SK-N-SH (cell line): Measurements from ENCODE around the gene MGST2.

ENCODE experiments used
- EP300 ChIP-seq, 2 experiments: IDR thresholded peaks; 2 replicates each; pipeline versions ENCODE4 v1.4.0 to v1.6.1; 2012; ENCODE audit warnings: borderline replicate concordance in 1 of 2, low read depth in 1 of 2, low read length in 1 of 2
- EZH2phosphoT487 ChIP-seq: fragments of 200-600 bp; sonication (generic); IDR thresholded peaks from 2 replicates; pipeline ENCODE4 v1.6.1; 2017; ENCODE audit warnings: low read depth, mixed run types, mild to moderate bottlenecking, antibody characterized with exemption, moderate library complexity, borderline replicate concordance
- FOXM1 ChIP-seq: IDR thresholded peaks from 2 replicates; pipeline ENCODE4 v1.4.0; 2012; ENCODE audit warnings: low read depth, mild to moderate bottlenecking
- MAX ChIP-seq: IDR thresholded peaks from 2 replicates; pipeline ENCODE4 v1.4.0; 2012; ENCODE audit warnings: low read depth
- MXI1 ChIP-seq: IDR thresholded peaks from 2 replicates; pipeline ENCODE4 v1.6.1; 2012; ENCODE audit warnings: mild to moderate bottlenecking, low read depth, low read length, improper control_type of control experiment
- NRF1 ChIP-seq: IDR thresholded peaks from 2 replicates; pipeline ENCODE4 v1.6.1; 2012; ENCODE audit warnings: low read depth, mild to moderate bottlenecking, low read length
- PBX3 ChIP-seq: IDR thresholded peaks from 2 replicates; pipeline ENCODE4; 2012
- REST ChIP-seq: IDR thresholded peaks from 2 replicates; pipeline ENCODE4 v1.6.1; 2012; ENCODE audit warnings: mild to moderate bottlenecking, low read depth, low read length, moderate library complexity
- SIN3A ChIP-seq: IDR thresholded peaks from 2 replicates; pipeline ENCODE4 v1.6.1; 2012; ENCODE audit warnings: low read depth, mild to moderate bottlenecking, low read length, moderate library complexity, borderline replicate concordance
- SMC3 ChIP-seq: IDR thresholded peaks from 2 replicates; pipeline ENCODE4 v1.6.1; 2012; ENCODE audit warnings: low read depth, low read length, improper control_type of control experiment
- ZBTB33 ChIP-seq: IDR thresholded peaks from 2 replicates; pipeline ENCODE4 v1.4.0; 2012; ENCODE audit warnings: low read depth, borderline replicate concordance
- TF ChIP-seq, protein P1 (sequence below): fragments of 200-600 bp; sonication (generic); IDR thresholded peaks from 2 replicates; pipeline ENCODE4 v1.6.1; 2017; ENCODE audit warnings: antibody characterized with exemption, mild to moderate bottlenecking, moderate library complexity
- TF ChIP-seq, protein P2 (sequence below): IDR thresholded peaks from 2 replicates; pipeline ENCODE4 v1.4.0; 2012; ENCODE audit warnings: low read depth, borderline replicate concordance

DNA sequence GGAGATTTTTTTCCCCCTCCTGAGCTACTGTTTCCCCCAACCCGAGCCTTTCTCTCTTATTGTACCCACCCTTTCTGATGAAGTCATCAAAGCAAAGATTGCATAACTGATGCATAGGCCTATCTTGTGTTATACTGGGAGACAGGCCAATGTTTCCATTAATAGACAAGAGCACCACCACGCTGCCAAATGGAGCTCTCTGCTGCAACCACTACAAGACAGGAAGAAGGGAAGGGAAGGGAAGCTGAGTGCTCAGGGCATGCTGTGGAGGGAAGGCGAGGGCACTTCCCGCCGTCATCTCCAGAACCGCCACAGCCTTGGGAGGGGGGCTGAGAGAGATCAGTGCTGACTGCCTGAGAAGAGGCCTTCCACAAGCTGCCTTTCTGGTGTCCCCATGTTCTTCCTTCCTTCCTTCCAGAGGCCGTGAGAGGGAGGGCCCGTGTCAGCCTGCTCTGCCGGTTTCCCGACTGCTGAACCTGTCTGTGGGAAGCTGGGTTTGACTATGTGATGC lies 75.0 kb downstream of the MGST2 start:
- TF ChIP-seq, protein P1, sequence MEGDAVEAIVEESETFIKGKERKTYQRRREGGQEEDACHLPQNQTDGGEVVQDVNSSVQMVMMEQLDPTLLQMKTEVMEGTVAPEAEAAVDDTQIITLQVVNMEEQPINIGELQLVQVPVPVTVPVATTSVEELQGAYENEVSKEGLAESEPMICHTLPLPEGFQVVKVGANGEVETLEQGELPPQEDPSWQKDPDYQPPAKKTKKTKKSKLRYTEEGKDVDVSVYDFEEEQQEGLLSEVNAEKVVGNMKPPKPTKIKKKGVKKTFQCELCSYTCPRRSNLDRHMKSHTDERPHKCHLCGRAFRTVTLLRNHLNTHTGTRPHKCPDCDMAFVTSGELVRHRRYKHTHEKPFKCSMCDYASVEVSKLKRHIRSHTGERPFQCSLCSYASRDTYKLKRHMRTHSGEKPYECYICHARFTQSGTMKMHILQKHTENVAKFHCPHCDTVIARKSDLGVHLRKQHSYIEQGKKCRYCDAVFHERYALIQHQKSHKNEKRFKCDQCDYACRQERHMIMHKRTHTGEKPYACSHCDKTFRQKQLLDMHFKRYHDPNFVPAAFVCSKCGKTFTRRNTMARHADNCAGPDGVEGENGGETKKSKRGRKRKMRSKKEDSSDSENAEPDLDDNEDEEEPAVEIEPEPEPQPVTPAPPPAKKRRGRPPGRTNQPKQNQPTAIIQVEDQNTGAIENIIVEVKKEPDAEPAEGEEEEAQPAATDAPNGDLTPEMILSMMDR, result peak; percentile 41
- TF ChIP-seq SIN3A, result no peak
- TF ChIP-seq EP300 (IDR thresholded peaks at IDR 0.05; ENCODE audit: borderline replicate concordance in 1 of 2, low read depth in 1 of 2, low read length in 1 of 2), result 0 out of 4 replicates have a peak, but pooled peaks of 1 of the 2 experiments have one; percentile 15
- TF ChIP-seq, protein P2, sequence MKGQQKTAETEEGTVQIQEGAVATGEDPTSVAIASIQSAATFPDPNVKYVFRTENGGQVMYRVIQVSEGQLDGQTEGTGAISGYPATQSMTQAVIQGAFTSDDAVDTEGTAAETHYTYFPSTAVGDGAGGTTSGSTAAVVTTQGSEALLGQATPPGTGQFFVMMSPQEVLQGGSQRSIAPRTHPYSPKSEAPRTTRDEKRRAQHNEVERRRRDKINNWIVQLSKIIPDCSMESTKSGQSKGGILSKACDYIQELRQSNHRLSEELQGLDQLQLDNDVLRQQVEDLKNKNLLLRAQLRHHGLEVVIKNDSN, result no peak
- no peak for TF ChIP-seq REST
- peak; percentile 35 for TF ChIP-seq SMC3
- peak; percentile 81 for TF ChIP-seq MXI1
- no peak for TF ChIP-seq ZBTB33
- TF ChIP-seq PBX3, result no peak; the same call in 1 of the 2 replicates
- TF ChIP-seq FOXM1, result no peak
- no peak for TF ChIP-seq EZH2phosphoT487
- TF ChIP-seq NRF1, result no peak
- TF ChIP-seq MAX, result peak; percentile 93
